GM12878 (cell line): Measurements from ENCODE around the gene CEBPE. TPM values are rescaled to one million over a fixed set of nuclear protein-coding genes. Genes with fewer than 3 reads are reported as not detected.

ENCODE experiments used
- ATAC-seq: fragments of 200-7000 bp; cut with Tn5 transposase; 3 replicates; pipeline ENCODE4 v1.9.1; 2020; ENCODE audit warnings: mild to moderate bottlenecking, moderate library complexity
- BruUV-seq: library from RNA; stranded (reverse); fragments of 400-500 nt; replicated peaks from 2 replicates; lab custom pipeline; 2021; lab: Mats Ljungman, UMichigan
- CTCF ChIA-PET: fragments of 300-600 bp; sonication (Branson Sonifier 250); formaldehyde crosslinking; extraction: SDS; loops from one replicate; lab custom pipeline; 2021; ENCODE audit warnings: inconsistent platforms; lab: Yijun Ruan, JAX
- POLR2A ChIA-PET: fragments of 350-600 bp; formaldehyde crosslinking; extraction: SDS; loops from one replicate; lab custom pipeline; 2021; ENCODE audit warnings: inconsistent platforms; lab: Charles Lee
- RAD21 ChIA-PET: fragments of 300-600 bp; sonication (Branson Sonifier 250); formaldehyde crosslinking; loops from one replicate; lab custom pipeline; 2023; ENCODE audit warnings: antibody characterized with exemption; ENCODE audit not compliant: unreplicated experiment; lab: Charles Lee
- SMC1A ChIA-PET: fragments of 300-600 bp; sonication (Branson Sonifier 250); formaldehyde crosslinking; loops from one replicate; lab custom pipeline; 2023; ENCODE audit not compliant: unreplicated experiment, uncharacterized antibody; lab: Charles Lee
- DNase-seq: peaks from one replicate; pipeline ENCODE4 v3.0.0-alpha.2; 2011; ENCODE audit warnings: low read depth, low spot score
- FAIRE-seq: peaks from 3 replicates; lab custom pipeline; 2011; peaks lifted over from hg19 to GRCh38; lab: Jason Lieb, UNC
- H2AFZ ChIP-seq: 2 replicates; pipeline ENCODE4 v1.6.0; 2011; ENCODE audit warnings: low read depth, low read length, control low read depth; ENCODE audit not compliant: control insufficient read depth
- H3K27ac ChIP-seq: 2 replicates; pipeline ENCODE4 v1.5.1; 2011; ENCODE audit warnings: control low read depth; ENCODE audit not compliant: control insufficient read depth, insufficient read depth
- H3K27me3 ChIP-seq, 2 experiments: replicated peaks in 1 of 2; 2 replicates each; pipeline versions ENCODE4 v1.6.0 to v1.6.1; 2011; ENCODE audit warnings: low read length in 1 of 2; ENCODE audit not compliant: control insufficient read depth in 2 of 2, insufficient read depth in 2 of 2
- H3K36me3 ChIP-seq, 2 experiments: 2 replicates each; pipeline ENCODE4 v1.5.1; 2011; ENCODE audit warnings: low read length in 1 of 2; ENCODE audit not compliant: control insufficient read depth in 2 of 2, insufficient read depth in 2 of 2
- H3K4me1 ChIP-seq: 2 replicates; pipeline ENCODE4 v1.6.1; 2011; ENCODE audit warnings: mild to moderate bottlenecking, low read length, moderate library complexity, mixed read lengths; ENCODE audit not compliant: control insufficient read depth, insufficient read depth
- H3K4me2 ChIP-seq: 2 replicates; pipeline ENCODE4 v1.6.0; 2011; ENCODE audit warnings: control low read depth; ENCODE audit not compliant: control insufficient read depth, insufficient read depth
- H3K4me3 ChIP-seq: fragments of 200-600 bp; sonication (generic); 2 replicates; pipeline ENCODE4 v1.5.1; 2016
- H3K79me2 ChIP-seq: 2 replicates; pipeline ENCODE4 v1.6.0; 2011; ENCODE audit warnings: low read length; ENCODE audit not compliant: control insufficient read depth, insufficient read depth
- H3K9ac ChIP-seq: 2 replicates; pipeline ENCODE4 v1.8.0; 2011; ENCODE audit warnings: low read length, control low read depth, mixed read lengths; ENCODE audit not compliant: control insufficient read depth, insufficient read depth
- H3K9me3 ChIP-seq: replicated peaks from 3 replicates; pipeline ENCODE4 v1.5.1; 2011; ENCODE audit warnings: mild to moderate bottlenecking, low read length; ENCODE audit not compliant: control insufficient read depth, insufficient read depth
- H4K20me1 ChIP-seq: 2 replicates; pipeline ENCODE4 v1.6.0; 2011; ENCODE audit not compliant: control insufficient read depth, insufficient read depth
- ATF7 ChIP-seq: fragments of 450-650 bp; IDR thresholded peaks from 2 replicates; pipeline ENCODE4 v1.6.1; 2016; ENCODE audit warnings: low read depth, mild to moderate bottlenecking
- BCL11A ChIP-seq: IDR thresholded peaks from 2 replicates; pipeline ENCODE4 v1.6.1; 2011; ENCODE audit warnings: low read depth, low read length
- FOXM1 ChIP-seq: IDR thresholded peaks from 2 replicates; pipeline ENCODE4 v1.6.1; 2012; ENCODE audit warnings: low read depth, mild to moderate bottlenecking, inconsistent platforms, low read length, moderate library complexity
- MYC ChIP-seq: IDR thresholded peaks from 2 replicates; pipeline ENCODE4 v1.6.1; 2011; ENCODE audit warnings: mild to moderate bottlenecking, low read length, moderate library complexity, inconsistent platforms; ENCODE audit not compliant: insufficient read depth, insufficient replicate concordance, insufficient read length, severe bottlenecking
- RUNX3 ChIP-seq: IDR thresholded peaks from 2 replicates; pipeline ENCODE4 v1.6.1; 2012; ENCODE audit warnings: low read length, inconsistent platforms
- SMARCA5 ChIP-seq: fragments of 450-650 bp; IDR thresholded peaks from 2 replicates; pipeline ENCODE4 v1.6.1; 2017; ENCODE audit warnings: mild to moderate bottlenecking
- SRF ChIP-seq, 2 experiments: IDR thresholded peaks; 2 replicates each; pipeline ENCODE4 v1.6.1; 2011; ENCODE audit warnings: low read depth in 2 of 2, low read length in 2 of 2, mild to moderate bottlenecking in 1 of 2, moderate library complexity in 1 of 2
- ZBED1 ChIP-seq: IDR thresholded peaks from 2 replicates; pipeline ENCODE4 v1.6.1; 2016; ENCODE audit warnings: borderline replicate concordance
- WGBS: methylation state at CpG from one replicate; pipeline ENCODE4 v1.1.6; 2016; ENCODE audit warnings: low lambda C conversion rate; ENCODE audit not compliant: insufficient replicate concordance, insufficient coverage; ENCODE audit errors: missing lambda C conversion rate; 5-methylcytosine and 5-hydroxymethylcytosine counted together
- in situ Hi-C: fragments of 300-500 bp; cut with MboI; formaldehyde crosslinking; loops from 9 replicates; pipeline ENCODE4 v1.14.3; 2018; ENCODE audit warnings: mixed read lengths
- intact Hi-C: fragments of 100-400 bp; cut with micrococcal nuclease; formaldehyde crosslinking; loops from one replicate; pipeline ENCODE4 v1.14.2; 2022; ENCODE audit not compliant: unreplicated experiment
- polyA plus RNA-seq, 11 experiments: library from polyadenylated mRNA; depleted of rRNA in 4 of 11; unstranded in 6 of 11; stranded (reverse) in 5 of 11; fragments of >200 nt; fragmentation: Nextera tagmentation in 4 of 11; fragmentation: Illumina TruSeq in 1 of 11; extraction: Ambion mirVana in 4 of 11; extraction: Trizol in 1 of 11; gene quantifications; 1 replicate in 1 of 11; 2 replicates in 10 of 11; pipeline versions ENCODE4 v1.2.1 to v1.2.3, GENCODE V29; 2011 to 2016; ENCODE audit warnings: inconsistent platforms in 2 of 11, missing spikeins in 2 of 11, low read depth in 1 of 11
- total RNA-seq, 4 experiments: library from RNA; depleted of rRNA in 3 of 4; stranded (reverse); fragments of >200 nt in 3 of 4; fragmentation: Illumina TruSeq in 1 of 4; extraction: Trizol in 1 of 4; gene quantifications; 2 replicates each; pipeline versions ENCODE4 v1.2.1 to v1.2.3, GENCODE V29; 2013 to 2021
- TF ChIP-seq, protein P1 (sequence below): fragments of 450-650 bp; IDR thresholded peaks from 2 replicates; pipeline ENCODE4 v1.6.1; 2017; ENCODE audit warnings: low read depth, mild to moderate bottlenecking, moderate library complexity
- TF ChIP-seq, protein P2 (sequence below): fragments of 450-650 bp; IDR thresholded peaks from 2 replicates; pipeline ENCODE4 v1.6.1; 2017; ENCODE audit warnings: mild to moderate bottlenecking, moderate library complexity
- TF ChIP-seq, protein P3 (sequence below): IDR thresholded peaks from 2 replicates; pipeline ENCODE4 v1.6.1; 2011; ENCODE audit warnings: borderline replicate concordance, low read depth, mild to moderate bottlenecking, moderate library complexity, mixed read lengths, low read length; ENCODE audit not compliant: insufficient read depth; ENCODE audit errors: extremely low read length
- TF ChIP-seq, protein P4 (sequence below): fragments of 450-650 bp; formaldehyde crosslinking; IDR thresholded peaks from 2 replicates; pipeline ENCODE4 v1.5.0; 2022; ENCODE audit warnings: mild to moderate bottlenecking, missing genetic modification characterization

The CEBPE gene
- total and polyA plus RNA-seq, 10 of the 15 experiments (the other 5 are each of a cell fraction or from before 2014, with no cell fraction given) = 0.09 to 0.45 (median 0.24) TPM; not detected in 7

DNA sequence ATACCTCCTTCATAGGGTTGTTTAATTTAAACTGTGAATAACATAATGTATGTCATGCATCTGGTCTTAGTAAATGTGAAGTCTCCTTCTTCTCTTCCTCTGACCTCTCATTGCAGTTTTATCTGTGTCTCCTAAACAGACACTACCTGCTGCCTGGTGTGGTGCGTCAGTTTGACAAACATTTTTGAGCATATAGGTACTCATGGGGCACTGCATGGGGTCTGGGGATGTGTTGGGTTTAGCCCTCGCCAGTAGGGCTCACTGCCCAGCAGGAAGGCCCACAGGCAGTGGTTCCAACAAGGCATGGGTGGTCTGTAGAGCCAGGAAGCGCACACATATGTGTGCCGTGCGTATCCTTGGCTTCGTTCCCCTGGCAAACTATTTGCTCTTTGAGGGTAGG lies 3.0 kb upstream of the CEBPE start:
- intact Hi-C loops = no loop called here
- Histone ChIP-seq H3K9me3 (no peaks in the 10 kb centered on the region), H3K9ac (no peak overlapping the region), H3K4me3 (no peak overlapping the region), H3K27me3 (no peaks in the 10 kb centered on the region; a peak in 2 of 4 replicates), H3K79me2 (no peaks in the 10 kb centered on the region), H3K36me3 (no peaks in the 10 kb centered on the region), H2AFZ (no peak overlapping the region), H3K27ac (no peak overlapping the region), H3K4me1 (peaks cover 20% of the 10 kb centered on the region), H4K20me1 (no peaks in the 10 kb centered on the region), H3K4me2 (no peak overlapping the region)
- 91% methylated on average over 6 of the region's 6 CpGs for WGBS
- DNase-seq = no peak
- FAIRE-seq = no peak
- ChIA-PET RAD21 (interaction anchor here (0.9 to 2.2 kb wide), 5 partner anchors 45 to 258 kb away, joined by 3 to 15 read pairs (median 7); partner anchors contain the start of gene PABPN1), POLR2A (no interaction called here), CTCF (interaction anchor here (0.8 to 6.4 kb wide), 19 partner anchors 8 to 438 kb away, joined by 3 to 127 read pairs (median 23); partner anchors contain the start of genes ACIN1, C14orf119, PABPN1 and SLC7A8), SMC1A (interaction anchor here (1.9 to 3.2 kb wide), 6 partner anchors 16 to 258 kb away, joined by 4 to 34 read pairs (median 12); partner anchors contain the start of gene SLC7A8)
- in situ Hi-C loops = loop anchor here (10.0 kb wide), 1 partner anchor 63 kb away; the partner anchor contains the start of gene SLC7A8
- no peak for ATAC-seq
- BruUV-seq = no TSS peak
- TF ChIP-seq, protein P1, sequence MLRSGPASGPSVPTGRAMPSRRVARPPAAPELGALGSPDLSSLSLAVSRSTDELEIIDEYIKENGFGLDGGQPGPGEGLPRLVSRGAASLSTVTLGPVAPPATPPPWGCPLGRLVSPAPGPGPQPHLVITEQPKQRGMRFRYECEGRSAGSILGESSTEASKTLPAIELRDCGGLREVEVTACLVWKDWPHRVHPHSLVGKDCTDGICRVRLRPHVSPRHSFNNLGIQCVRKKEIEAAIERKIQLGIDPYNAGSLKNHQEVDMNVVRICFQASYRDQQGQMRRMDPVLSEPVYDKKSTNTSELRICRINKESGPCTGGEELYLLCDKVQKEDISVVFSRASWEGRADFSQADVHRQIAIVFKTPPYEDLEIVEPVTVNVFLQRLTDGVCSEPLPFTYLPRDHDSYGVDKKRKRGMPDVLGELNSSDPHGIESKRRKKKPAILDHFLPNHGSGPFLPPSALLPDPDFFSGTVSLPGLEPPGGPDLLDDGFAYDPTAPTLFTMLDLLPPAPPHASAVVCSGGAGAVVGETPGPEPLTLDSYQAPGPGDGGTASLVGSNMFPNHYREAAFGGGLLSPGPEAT = no peak
- TF ChIP-seq RUNX3 (no peak), SMARCA5 (no peak), FOXM1 (no peak), ZBED1 (no peak), MYC (no peak), BCL11A (no peak), SRF (IDR thresholded peaks at IDR 0.05; ENCODE audit: low read depth in 2 of 2, low read length in 2 of 2) (no peak), ATF7 (no peak)
- TF ChIP-seq, protein P2, sequence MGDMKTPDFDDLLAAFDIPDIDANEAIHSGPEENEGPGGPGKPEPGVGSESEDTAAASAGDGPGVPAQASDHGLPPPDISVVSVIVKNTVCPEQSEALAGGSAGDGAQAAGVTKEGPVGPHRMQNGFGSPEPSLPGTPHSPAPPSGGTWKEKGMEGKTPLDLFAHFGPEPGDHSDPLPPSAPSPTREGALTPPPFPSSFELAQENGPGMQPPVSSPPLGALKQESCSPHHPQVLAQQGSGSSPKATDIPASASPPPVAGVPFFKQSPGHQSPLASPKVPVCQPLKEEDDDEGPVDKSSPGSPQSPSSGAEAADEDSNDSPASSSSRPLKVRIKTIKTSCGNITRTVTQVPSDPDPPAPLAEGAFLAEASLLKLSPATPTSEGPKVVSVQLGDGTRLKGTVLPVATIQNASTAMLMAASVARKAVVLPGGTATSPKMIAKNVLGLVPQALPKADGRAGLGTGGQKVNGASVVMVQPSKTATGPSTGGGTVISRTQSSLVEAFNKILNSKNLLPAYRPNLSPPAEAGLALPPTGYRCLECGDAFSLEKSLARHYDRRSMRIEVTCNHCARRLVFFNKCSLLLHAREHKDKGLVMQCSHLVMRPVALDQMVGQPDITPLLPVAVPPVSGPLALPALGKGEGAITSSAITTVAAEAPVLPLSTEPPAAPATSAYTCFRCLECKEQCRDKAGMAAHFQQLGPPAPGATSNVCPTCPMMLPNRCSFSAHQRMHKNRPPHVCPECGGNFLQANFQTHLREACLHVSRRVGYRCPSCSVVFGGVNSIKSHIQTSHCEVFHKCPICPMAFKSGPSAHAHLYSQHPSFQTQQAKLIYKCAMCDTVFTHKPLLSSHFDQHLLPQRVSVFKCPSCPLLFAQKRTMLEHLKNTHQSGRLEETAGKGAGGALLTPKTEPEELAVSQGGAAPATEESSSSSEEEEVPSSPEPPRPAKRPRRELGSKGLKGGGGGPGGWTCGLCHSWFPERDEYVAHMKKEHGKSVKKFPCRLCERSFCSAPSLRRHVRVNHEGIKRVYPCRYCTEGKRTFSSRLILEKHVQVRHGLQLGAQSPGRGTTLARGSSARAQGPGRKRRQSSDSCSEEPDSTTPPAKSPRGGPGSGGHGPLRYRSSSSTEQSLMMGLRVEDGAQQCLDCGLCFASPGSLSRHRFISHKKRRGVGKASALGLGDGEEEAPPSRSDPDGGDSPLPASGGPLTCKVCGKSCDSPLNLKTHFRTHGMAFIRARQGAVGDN = no peak
- TF ChIP-seq, protein P3, sequence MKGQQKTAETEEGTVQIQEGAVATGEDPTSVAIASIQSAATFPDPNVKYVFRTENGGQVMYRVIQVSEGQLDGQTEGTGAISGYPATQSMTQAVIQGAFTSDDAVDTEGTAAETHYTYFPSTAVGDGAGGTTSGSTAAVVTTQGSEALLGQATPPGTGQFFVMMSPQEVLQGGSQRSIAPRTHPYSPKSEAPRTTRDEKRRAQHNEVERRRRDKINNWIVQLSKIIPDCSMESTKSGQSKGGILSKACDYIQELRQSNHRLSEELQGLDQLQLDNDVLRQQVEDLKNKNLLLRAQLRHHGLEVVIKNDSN = no peak
- TF ChIP-seq, protein P4, sequence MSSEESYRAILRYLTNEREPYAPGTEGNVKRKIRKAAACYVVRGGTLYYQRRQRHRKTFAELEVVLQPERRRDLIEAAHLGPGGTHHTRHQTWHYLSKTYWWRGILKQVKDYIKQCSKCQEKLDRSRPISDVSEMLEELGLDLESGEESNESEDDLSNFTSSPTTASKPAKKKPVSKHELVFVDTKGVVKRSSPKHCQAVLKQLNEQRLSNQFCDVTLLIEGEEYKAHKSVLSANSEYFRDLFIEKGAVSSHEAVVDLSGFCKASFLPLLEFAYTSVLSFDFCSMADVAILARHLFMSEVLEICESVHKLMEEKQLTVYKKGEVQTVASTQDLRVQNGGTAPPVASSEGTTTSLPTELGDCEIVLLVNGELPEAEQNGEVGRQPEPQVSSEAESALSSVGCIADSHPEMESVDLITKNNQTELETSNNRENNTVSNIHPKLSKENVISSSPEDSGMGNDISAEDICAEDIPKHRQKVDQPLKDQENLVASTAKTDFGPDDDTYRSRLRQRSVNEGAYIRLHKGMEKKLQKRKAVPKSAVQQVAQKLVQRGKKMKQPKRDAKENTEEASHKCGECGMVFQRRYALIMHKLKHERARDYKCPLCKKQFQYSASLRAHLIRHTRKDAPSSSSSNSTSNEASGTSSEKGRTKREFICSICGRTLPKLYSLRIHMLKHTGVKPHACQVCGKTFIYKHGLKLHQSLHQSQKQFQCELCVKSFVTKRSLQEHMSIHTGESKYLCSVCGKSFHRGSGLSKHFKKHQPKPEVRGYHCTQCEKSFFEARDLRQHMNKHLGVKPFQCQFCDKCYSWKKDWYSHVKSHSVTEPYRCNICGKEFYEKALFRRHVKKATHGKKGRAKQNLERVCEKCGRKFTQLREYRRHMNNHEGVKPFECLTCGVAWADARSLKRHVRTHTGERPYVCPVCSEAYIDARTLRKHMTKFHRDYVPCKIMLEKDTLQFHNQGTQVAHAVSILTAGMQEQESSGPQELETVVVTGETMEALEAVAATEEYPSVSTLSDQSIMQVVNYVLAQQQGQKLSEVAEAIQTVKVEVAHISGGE (CRISPR knock-in tag) = no peak
